Motor neuron (in vitro differentiated cells): ENCODE data around the gene RBFOX2. TPM values are rescaled to one million over a fixed set of nuclear protein-coding genes. Genes with fewer than 3 reads are reported as not detected.

Experiments used
- ATAC-seq, 8 experiments: fragments of 200-7000 bp; cut with Tn5 transposase; replicated peaks in 6 of 8; 2 replicates each; pipeline ENCODE4 v1.8.0; 2021; ENCODE audit warnings: mild to moderate bottlenecking in 8 of 8, moderate library complexity in 8 of 8
- H3K27ac ChIP-seq, 2 donors: fragments of 250-450 bp; sonication (Bioruptor Pico); 2 replicates each; pipeline ENCODE4 v1.9.0; 2021; ENCODE audit warnings: antibody characterized with exemption in 2 of 2, mild to moderate bottlenecking in 2 of 2, moderate library complexity in 1 of 2
- H3K4me1 ChIP-seq, 2 donors: fragments of 250-450 bp; sonication (Bioruptor Pico); replicated peaks in 1 of 2; 2 replicates each; pipeline ENCODE4 v1.6.1; 2021; ENCODE audit warnings: antibody characterized with exemption in 2 of 2, mild to moderate bottlenecking in 2 of 2, moderate library complexity in 1 of 2
- H3K4me3 ChIP-seq, 5 donors: fragments of 250-450 bp; sonication (Bioruptor Pico); 2 replicates each; pipeline ENCODE4 v1.9.0; 2021; ENCODE audit warnings: antibody characterized with exemption in 5 of 5, mild to moderate bottlenecking in 5 of 5, moderate library complexity in 4 of 5
- WGBS, 10 experiments: fragments of 450-650 bp; shearing (Covaris generic); methylation state at CpG; one replicate each; pipeline ENCODE4 v1.0.0; 2022; 5-methylcytosine and 5-hydroxymethylcytosine counted together
- in situ Hi-C, 9 experiments: fragments of 400-800 bp; cut with MboI; loops; one replicate each; pipeline ENCODE4 v1.15.0; 2021; ENCODE audit warnings: low sequenced_read_pairs in 9 of 9, low pct_unique_long_range_greater_than_20kb in 2 of 9; ENCODE audit not compliant: unreplicated experiment in 9 of 9
- total RNA-seq, 8 experiments: library from RNA; unstranded; fragments of 300-600 nt; gene quantifications; 2 replicates each; pipeline versions ENCODE4 v1.2.3 to v1.2.4, GENCODE V29; 2022

RBFOX2 gene
- total RNA-seq, 8 experiments from 2014 or later: 105 to 229 (median 174) TPM

DNA sequence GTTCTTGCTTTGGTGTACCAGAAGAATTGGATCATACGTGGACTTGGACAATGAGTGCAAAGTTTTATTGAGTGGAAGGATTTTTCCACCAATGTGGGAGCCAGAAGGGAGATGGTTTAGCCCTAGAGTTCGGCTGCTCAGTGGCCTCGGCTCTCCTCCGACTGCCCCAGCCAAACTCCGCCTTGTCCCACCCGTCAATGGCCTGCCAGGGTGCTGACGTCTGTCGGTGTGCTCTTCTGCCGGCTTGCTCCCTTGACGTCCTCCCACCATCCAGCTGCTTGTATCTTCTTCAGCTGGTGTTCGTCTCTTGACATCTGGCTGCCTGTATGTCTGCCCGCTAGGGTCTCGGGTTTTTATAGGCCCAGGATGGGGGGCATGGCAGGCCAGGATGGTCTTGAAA, 156.2 kb downstream of the RBFOX2 start:
- 30 to 100% (median 94%) methylated on average over 1 to 4 of the region's 13 CpGs; no CpG with 5 or more reads in 5 of the 10 experiments for WGBS, 10 experiments
- Histone ChIP-seq H3K4me1 (no peaks in the 10 kb centered on the region), H3K4me3 (no peak overlapping the region), H3K27ac (no peak overlapping the region)
- ATAC-seq: no peak
- in situ Hi-C loops: no loop called here

- in situ Hi-C loops: no loop called here
- no peak overlapping the region for H3K4me3 ChIP-seq
- 32 to 100% (median 88%) methylated on average over 1 to 3 of the region's 3 CpGs for WGBS, 10 experiments
- ATAC-seq: peak in 3 of 8 experiments; percentile 33 to 79 (median 70)
- no peak overlapping the region for H3K27ac ChIP-seq
- no peaks in the 10 kb centered on the region for H3K4me1 ChIP-seq
Observed at GRCh38 chr22:35870517-35871293, 157.9 kb downstream of the RBFOX2 start.

DNA sequence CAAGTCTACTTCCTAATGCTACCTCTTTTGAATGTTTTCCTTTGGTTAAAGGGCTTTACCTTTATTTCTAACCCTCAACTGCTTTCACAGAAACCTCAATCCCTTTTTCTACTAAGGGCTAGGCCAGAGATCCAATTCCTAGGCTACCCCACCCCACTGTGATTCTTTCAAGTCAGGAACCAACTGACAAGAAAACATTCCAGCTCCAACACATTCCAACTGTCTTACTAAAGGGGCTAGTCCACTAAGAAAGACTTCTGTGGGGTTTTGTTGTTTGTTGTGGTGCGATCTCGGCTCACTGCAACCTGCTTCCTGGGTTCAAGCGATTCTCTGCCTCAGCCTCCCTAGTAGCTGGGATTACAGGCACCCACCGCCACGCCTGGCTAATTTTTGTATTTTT, 159.7 kb downstream of the RBFOX2 start:
- H3K27ac ChIP-seq: no peak overlapping the region
- in situ Hi-C loops: no loop called here
- peak in 1 of 8 experiments; percentile 24 for ATAC-seq

GRCh38 chr22:35866651-35867050, 162.0 kb downstream of the RBFOX2 start:
- Histone ChIP-seq H3K4me3 (no peak overlapping the region), H3K27ac (no peak overlapping the region), H3K4me1 (peaks cover 0 to 21% of the 10 kb centered on the region in 2 donors)
- 0 to 95% (median 63%) methylated on average over 1 to 3 of the region's 3 CpGs; no CpG with 5 or more reads in 1 of the 10 experiments for WGBS, 10 experiments
- in situ Hi-C loops: no loop called here
- ATAC-seq: peak in 1 of 8 experiments; percentile 19

More for the DNA sequence above, 159.7 kb downstream of the RBFOX2 start:
- H3K4me1 ChIP-seq: peaks cover 0 to 2% of the 10 kb centered on the region in 2 donors
- WGBS, 10 experiments: 100% methylated on average over 1 of the region's 5 CpGs; no CpG with 5 or more reads in 9 of the 10 experiments
- no peak overlapping the region for H3K4me3 ChIP-seq

DNA sequence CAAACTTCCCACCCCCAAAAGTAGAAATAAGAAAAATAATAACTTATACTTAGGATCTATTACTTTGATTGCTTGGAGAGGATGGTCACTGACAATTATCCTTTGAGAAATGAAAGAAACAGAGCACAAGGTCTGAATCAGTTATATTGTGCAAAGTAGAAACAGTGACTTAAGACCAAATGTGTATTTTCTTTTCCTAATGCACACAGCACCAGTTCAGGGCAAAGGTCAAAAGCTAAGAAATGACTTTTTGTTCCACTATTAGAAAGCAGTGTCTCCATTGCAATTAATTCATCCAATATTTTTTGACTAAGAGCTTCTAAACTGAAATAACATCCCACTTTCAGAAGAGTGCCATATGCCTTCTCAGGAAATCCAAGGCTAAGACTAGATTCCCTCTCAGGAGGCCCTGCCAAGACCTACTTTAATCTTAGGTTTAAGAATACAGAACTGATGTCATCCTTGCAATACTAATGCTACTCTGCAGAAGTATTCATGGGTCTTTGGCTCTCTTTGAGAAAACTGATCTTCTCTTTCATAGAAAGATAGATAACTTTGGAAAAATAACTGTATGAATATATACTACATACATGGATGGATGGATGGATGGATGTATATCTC, 164.0 kb downstream of the RBFOX2 start:
- H3K27ac ChIP-seq: no peak overlapping the region
- in situ Hi-C loops: no loop called here
- ATAC-seq: no peak
- H3K4me3 ChIP-seq: no peak overlapping the region
- peaks cover 0 to 21% of the 10 kb centered on the region in 2 donors for H3K4me1 ChIP-seq

- Histone ChIP-seq H3K4me1 (peaks cover 0 to 21% of the 10 kb centered on the region in 2 donors), H3K27ac (no peak overlapping the region), H3K4me3 (no peak overlapping the region)
- WGBS, 10 experiments: 44 to 100% (median 73%) methylated on average over 1 to 5 of the region's 5 CpGs; no CpG with 5 or more reads in 1 of the 10 experiments
- ATAC-seq: peak in 5 of 8 experiments; percentile 39 to 56 (median 44)
- in situ Hi-C loops: no loop called here
Observed at GRCh38 chr22:35863432-35863831, 165.2 kb downstream of the RBFOX2 start.

GRCh38 chr22:35862697-35863096, 165.9 kb downstream of the RBFOX2 start:
- in situ Hi-C loops: no loop called here
- WGBS, 10 experiments: 87 to 100% (median 96%) methylated on average over 1 to 7 of the region's 7 CpGs
- H3K4me3 ChIP-seq: no peak overlapping the region
- peaks cover 0 to 21% of the 10 kb centered on the region in 2 donors for H3K4me1 ChIP-seq
- peak in 1 of 8 experiments; percentile 35 for ATAC-seq
- H3K27ac ChIP-seq: no peak overlapping the region

GRCh38 chr22:35861451-35861850, 167.2 kb downstream of the RBFOX2 start:
- in situ Hi-C loops: no loop called here
- peaks cover 0 to 21% of the 10 kb centered on the region in 2 donors for H3K4me1 ChIP-seq
- no peak for ATAC-seq
- WGBS, 10 experiments: 73 to 100% (median 96%) methylated on average over 1 to 4 of the region's 4 CpGs
- H3K4me3 ChIP-seq: no peak overlapping the region
- no peak overlapping the region for H3K27ac ChIP-seq

DNA sequence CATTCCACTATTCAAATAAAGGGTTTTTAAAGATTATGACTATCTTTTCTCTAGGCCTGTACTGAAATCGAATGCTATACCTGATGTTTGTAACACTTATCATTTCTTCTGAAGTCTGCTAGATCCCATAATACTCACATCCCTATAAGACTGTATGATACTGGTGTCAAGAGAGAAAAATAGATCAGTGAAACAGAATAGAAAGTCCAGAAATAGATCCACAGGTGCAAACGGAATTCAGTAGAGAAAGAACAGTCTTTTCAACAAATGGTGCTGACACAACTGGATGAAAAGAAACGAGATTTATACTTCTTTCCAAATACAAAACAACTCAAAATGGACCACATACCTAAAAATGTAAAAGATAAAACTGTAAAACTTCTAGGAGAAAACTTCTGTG, 167.8 kb downstream of the RBFOX2 start:
- no peak for ATAC-seq
- Histone ChIP-seq H3K27ac (no peak overlapping the region), H3K4me3 (no peak overlapping the region), H3K4me1 (peaks cover 0 to 21% of the 10 kb centered on the region in 2 donors)
- WGBS, 10 experiments: 59 to 100% (median 86%) methylated on average over 1 to 3 of the region's 3 CpGs
- in situ Hi-C loops: no loop called here

DNA sequence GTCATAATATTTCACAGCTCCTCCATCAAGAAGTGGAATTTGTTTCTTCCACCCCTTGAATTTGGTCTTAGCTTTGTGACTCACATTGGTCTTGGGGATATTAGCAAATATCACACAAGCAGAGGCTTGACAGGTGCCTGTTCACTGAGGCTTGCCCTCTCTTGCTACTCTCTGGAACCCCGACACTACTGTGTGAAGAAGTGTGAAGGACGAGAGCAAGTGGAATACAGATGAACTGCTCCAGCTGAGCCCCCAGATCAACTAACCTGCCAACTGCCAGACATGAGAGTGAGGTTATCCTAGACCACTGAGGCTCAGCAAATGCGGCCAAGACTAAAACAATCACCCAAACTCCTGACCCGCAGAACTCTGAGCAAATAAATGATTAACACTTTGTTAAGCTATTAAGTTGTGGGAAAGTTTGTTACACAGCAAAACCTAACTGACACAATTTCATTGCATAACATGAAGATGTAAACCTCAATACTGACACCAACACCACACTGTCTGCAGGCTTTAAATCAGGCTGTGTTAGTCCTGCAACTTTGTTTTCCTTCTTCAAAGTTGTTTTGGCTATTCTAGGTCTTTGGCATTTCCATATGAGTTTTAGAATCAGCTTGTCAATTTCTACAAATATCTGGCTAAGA, 168.4 kb downstream of the RBFOX2 start:
- H3K4me1 ChIP-seq: peaks cover 0 to 21% of the 10 kb centered on the region in 2 donors
- 86 to 100% (median 95%) methylated on average over 1 to 4 of the region's 4 CpGs; no CpG with 5 or more reads in 4 of the 10 experiments for WGBS, 10 experiments
- no peak for ATAC-seq

GRCh38 chr22:35854334-35854733, 174.3 kb downstream of the RBFOX2 start:
- H3K4me1 ChIP-seq: peaks cover 0 to 3% of the 10 kb centered on the region in 2 donors
- ATAC-seq: no peak
- in situ Hi-C loops: no loop called here
- no peak overlapping the region for H3K27ac ChIP-seq
- WGBS, 10 experiments: 90 to 100% (median 100%) methylated on average over 1 to 2 of the region's 2 CpGs; no CpG with 5 or more reads in 3 of the 10 experiments
- no peak overlapping the region for H3K4me3 ChIP-seq

More for the DNA sequence above, 168.4 kb downstream of the RBFOX2 start:
- Histone ChIP-seq H3K4me3 (no peak overlapping the region), H3K27ac (no peak overlapping the region)
- in situ Hi-C loops: no loop called here

GRCh38 chr22:35852076-35852475, 176.5 kb downstream of the RBFOX2 start:
- no peak for ATAC-seq
- no peak overlapping the region for H3K27ac ChIP-seq
- in situ Hi-C loops: no loop called here
- H3K4me1 ChIP-seq: peaks cover 0 to 3% of the 10 kb centered on the region in 2 donors
- H3K4me3 ChIP-seq: no peak overlapping the region

- Histone ChIP-seq H3K4me1 (peaks cover 0 to 3% of the 10 kb centered on the region in 2 donors), H3K27ac (no peak overlapping the region), H3K4me3 (no peak overlapping the region)
- ATAC-seq: no peak
- 33 to 100% (median 79%) methylated on average over 1 to 5 of the region's 5 CpGs for WGBS, 10 experiments
- in situ Hi-C loops: no loop called here
Observed at GRCh38 chr22:35850831-35851230, 177.8 kb downstream of the RBFOX2 start.
